22Rv1 (cell line): ENCODE measurements around the gene ST3GAL5.

ENCODE experiments used
- H3K27ac ChIP-seq: fragments of 450-650 bp; 2 replicates; pipeline ENCODE4 v1.5.1; 2017
- CTCF ChIP-seq: fragments of 450-650 bp; IDR thresholded peaks from 2 replicates; pipeline ENCODE4 v1.5.1; 2017; ENCODE audit warnings: mild to moderate bottlenecking
- ZFX ChIP-seq: fragments of 450-650 bp; IDR thresholded peaks from 2 replicates; pipeline ENCODE4 v1.6.1; 2017; ENCODE audit warnings: antibody characterized with exemption, borderline replicate concordance

ST3GAL5 gene

GRCh38 chr2:85793584-85793983 is 95.2 kb downstream of the ST3GAL5 start:
- no peak overlapping the region for H3K27ac ChIP-seq

GRCh38 chr2:85792783-85793441 is 95.9 kb downstream of the ST3GAL5 start:
- no peak overlapping the region for H3K27ac ChIP-seq
- no peak for TF ChIP-seq CTCF
- TF ChIP-seq ZFX = no peak

More at GRCh38 chr2:85793584-85793983, 95.2 kb downstream of the ST3GAL5 start:
- TF ChIP-seq CTCF (no peak), ZFX (no peak)

GRCh38 chr2:85791704-85792565 is 96.9 kb downstream of the ST3GAL5 start:
- no peak for TF ChIP-seq ZFX
- no peak for TF ChIP-seq CTCF
- no peak overlapping the region for H3K27ac ChIP-seq

GRCh38 chr2:85790499-85791188 is 98.1 kb downstream of the ST3GAL5 start:
- H3K27ac ChIP-seq = no peak overlapping the region
- no peak for TF ChIP-seq ZFX
- TF ChIP-seq CTCF = no peak

- TF ChIP-seq ZFX (no peak), CTCF (no peak)
- no peak overlapping the region for H3K27ac ChIP-seq
These were observed 98.8 kb downstream of the ST3GAL5 start for GRCh38 chr2:85790032-85790431.

GRCh38 chr2:85789271-85789670 is 99.5 kb downstream of the ST3GAL5 start:
- no peak overlapping the region for H3K27ac ChIP-seq
- TF ChIP-seq CTCF (no peak), ZFX (no peak)
